Gastroesophageal sphincter (tissue), 4 donors: ENCODE results near the gene ALS2. TPM values are rescaled to one million over a fixed set of nuclear protein-coding genes. Genes with fewer than 3 reads are reported as not detected.

Experiments
- ATAC-seq: fragments of 150-250 bp; one replicate; pipeline ENCODE4 v1.9.1; 2016; ENCODE audit warnings: mild to moderate bottlenecking, moderate library complexity
- H3K27ac ChIP-seq, 4 donors: fragments of 200-600 bp; sonication (generic) in 3 of 4; 1 replicate in 3 of 4; 2 replicates in 1 of 4; pipeline ENCODE4 v1.5.1; 2016 to 2019
- H3K27me3 ChIP-seq: fragments of 200-600 bp; sonication (generic); one replicate; pipeline ENCODE4 v1.5.1; 2019
- H3K36me3 ChIP-seq, 2 donors: fragments of 200-600 bp; sonication (generic); one replicate each; pipeline ENCODE4 v1.5.1; 2019; ENCODE audit warnings: control low read depth in 1 of 2
- H3K4me1 ChIP-seq, 3 donors: fragments of 200-600 bp; sonication (generic); 1 replicate in 2 of 3; 2 replicates in 1 of 3; pipeline ENCODE4 v1.5.1; 2016 to 2019; ENCODE audit warnings: control low read depth in 2 of 3
- H3K4me3 ChIP-seq, 2 donors: fragments of 200-600 bp; sonication (generic); one replicate each; pipeline ENCODE4 v1.5.1; 2019; ENCODE audit warnings: mild to moderate bottlenecking in 1 of 2, moderate library complexity in 1 of 2
- H3K9me3 ChIP-seq, 3 donors: fragments of 200-600 bp; sonication (generic); one replicate each; pipeline ENCODE4 v1.5.1; 2017 to 2019; ENCODE audit warnings: control low read depth in 2 of 3
- EP300 ChIP-seq: sonication (generic); formaldehyde crosslinking; IDR thresholded peaks from one replicate; pipeline ENCODE4 v1.6.1; 2017; ENCODE audit warnings: antibody characterized with exemption, mild to moderate bottlenecking
- POLR2A ChIP-seq, 2 donors: fragments of 450-650 bp; IDR thresholded peaks; one replicate each; pipeline ENCODE4 v1.6.1; 2017; ENCODE audit warnings: antibody characterized with exemption in 2 of 2, mild to moderate bottlenecking in 2 of 2, moderate library complexity in 1 of 2
- POLR2AphosphoS5 ChIP-seq: sonication (generic); formaldehyde crosslinking; IDR thresholded peaks from one replicate; pipeline ENCODE4 v1.6.1; 2017; ENCODE audit warnings: antibody characterized with exemption
- WGBS, 2 donors: methylation state at CpG; one replicate each; pipeline ENCODE4 v1.1.5; 2018; ENCODE audit warnings: low coverage in 1 of 2; 5-methylcytosine and 5-hydroxymethylcytosine counted together
- total RNA-seq, 4 donors: library from RNA; depleted of rRNA; stranded (reverse); fragments of >200 nt; gene quantifications; one replicate each; pipeline ENCODE4 v1.1.0, GENCODE V29; 2016
- TF ChIP-seq, protein P1 (sequence below), 4 experiments: fragments of 200-600 bp in 2 of 4; fragments of 450-650 bp in 2 of 4; sonication (generic) in 1 of 4; IDR thresholded peaks; one replicate each; pipeline ENCODE4 v1.5.1; 2017 to 2019; ENCODE audit warnings: antibody characterized with exemption in 4 of 4, mild to moderate bottlenecking in 2 of 4, moderate library complexity in 2 of 4

ALS2 gene
- total RNA-seq, 4 donors from 2014 or later: 15.2 to 26.7 (median 20.8) TPM

DNA sequence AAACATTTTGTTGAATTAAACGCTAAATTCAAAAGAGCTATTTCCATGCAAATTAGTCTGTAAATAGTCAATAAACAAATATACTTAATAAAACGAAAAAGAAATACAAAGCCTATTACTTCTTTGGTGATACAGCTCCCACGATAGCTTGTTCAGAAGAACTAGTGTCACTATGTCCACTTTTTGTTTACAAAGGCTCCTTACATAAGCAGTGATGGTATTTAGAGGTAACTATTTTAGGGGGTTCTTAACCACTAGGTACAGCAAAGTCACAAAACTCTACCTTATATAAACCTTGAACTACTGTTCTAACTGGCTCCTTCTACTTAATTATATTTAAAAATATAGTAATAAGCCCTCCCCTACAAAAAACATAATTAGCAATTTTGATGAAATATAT, 21.9 kb downstream of the ALS2 start:
- no peak for ATAC-seq
- Histone ChIP-seq H3K4me3 (no peak overlapping the region), H3K27ac (no peak overlapping the region), H3K27me3 (no peaks in the 10 kb centered on the region), H3K9me3 (no peaks in the 10 kb centered on the region), H3K4me1 (no peaks in the 10 kb centered on the region), H3K36me3 (peaks cover 3 to 68% of the 10 kb centered on the region in 2 donors)
- 91% methylated on average over 3 of the region's 3 CpGs for WGBS, 2 donors
- TF ChIP-seq, protein P1, sequence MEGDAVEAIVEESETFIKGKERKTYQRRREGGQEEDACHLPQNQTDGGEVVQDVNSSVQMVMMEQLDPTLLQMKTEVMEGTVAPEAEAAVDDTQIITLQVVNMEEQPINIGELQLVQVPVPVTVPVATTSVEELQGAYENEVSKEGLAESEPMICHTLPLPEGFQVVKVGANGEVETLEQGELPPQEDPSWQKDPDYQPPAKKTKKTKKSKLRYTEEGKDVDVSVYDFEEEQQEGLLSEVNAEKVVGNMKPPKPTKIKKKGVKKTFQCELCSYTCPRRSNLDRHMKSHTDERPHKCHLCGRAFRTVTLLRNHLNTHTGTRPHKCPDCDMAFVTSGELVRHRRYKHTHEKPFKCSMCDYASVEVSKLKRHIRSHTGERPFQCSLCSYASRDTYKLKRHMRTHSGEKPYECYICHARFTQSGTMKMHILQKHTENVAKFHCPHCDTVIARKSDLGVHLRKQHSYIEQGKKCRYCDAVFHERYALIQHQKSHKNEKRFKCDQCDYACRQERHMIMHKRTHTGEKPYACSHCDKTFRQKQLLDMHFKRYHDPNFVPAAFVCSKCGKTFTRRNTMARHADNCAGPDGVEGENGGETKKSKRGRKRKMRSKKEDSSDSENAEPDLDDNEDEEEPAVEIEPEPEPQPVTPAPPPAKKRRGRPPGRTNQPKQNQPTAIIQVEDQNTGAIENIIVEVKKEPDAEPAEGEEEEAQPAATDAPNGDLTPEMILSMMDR (IDR thresholded peaks at IDR 0.05): no peak
- TF ChIP-seq POLR2AphosphoS5 (no peak), POLR2A (IDR thresholded peaks at IDR 0.05) (no peak), EP300 (no peak)

DNA sequence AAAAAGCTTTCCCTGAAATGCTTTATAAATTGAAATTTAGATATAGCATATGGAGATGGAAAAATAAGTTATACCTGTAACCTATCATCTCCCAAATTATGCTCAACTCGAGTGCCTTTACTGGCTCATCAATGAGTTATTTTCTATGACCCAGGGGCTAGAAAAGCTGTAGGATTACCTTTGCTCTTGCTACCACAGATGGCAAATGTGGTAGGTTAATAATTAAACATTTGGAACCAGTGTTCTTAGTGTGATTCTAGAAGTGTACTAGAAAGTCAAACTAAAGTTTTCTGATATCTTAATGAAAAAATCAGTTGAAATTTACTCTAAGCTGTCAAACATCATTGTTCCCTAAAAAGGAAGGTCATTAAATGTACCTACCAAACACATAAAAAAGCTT, 22.5 kb downstream of the ALS2 start:
- Histone ChIP-seq H3K4me3 (no peak overlapping the region), H3K27me3 (no peaks in the 10 kb centered on the region), H3K9me3 (no peaks in the 10 kb centered on the region), H3K36me3 (peaks cover 3 to 68% of the 10 kb centered on the region in 2 donors), H3K4me1 (no peaks in the 10 kb centered on the region), H3K27ac (no peak overlapping the region)
- 5 to 92% methylated on average over 1 of the region's 1 CpG for WGBS, 2 donors
- no peak for ATAC-seq
- no peak for TF ChIP-seq EP300
- TF ChIP-seq, protein P1 (IDR thresholded peaks at IDR 0.05): no peak

DNA sequence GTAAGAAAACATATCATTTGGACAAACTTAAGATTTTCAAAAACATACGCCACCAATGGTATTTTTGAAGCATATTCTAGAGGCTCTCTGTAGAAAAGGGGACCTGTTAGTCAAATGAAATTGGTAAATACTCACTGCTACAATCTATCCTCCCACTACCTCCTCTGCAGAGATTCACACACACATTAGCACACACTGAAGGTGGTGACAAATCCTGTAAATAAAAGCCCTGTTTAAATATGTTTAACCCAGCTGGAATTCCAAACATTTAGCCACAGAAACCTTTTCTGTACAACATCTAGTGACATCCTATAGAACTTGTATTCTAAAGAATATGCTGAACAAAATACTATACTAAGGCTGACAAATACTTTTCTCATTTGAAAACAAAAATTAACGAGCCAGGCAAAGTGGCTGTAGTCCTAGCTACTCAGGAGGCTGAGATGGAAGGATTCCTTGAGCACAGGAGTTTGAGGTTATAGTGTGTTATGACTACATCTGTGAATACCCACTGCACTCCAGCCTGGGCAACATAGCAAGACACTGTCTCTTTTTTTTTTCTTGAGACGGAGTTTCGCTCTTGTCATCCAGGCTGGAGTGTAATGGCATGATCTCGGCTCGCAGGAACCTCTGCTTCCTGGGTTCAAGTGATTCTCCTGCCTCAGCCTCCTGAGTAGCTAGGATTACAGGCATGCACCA, 25.9 kb downstream of the ALS2 start:
- no peak for ATAC-seq
- TF ChIP-seq POLR2A (IDR thresholded peaks at IDR 0.05) (no peak), EP300 (no peak), POLR2AphosphoS5 (no peak)
- TF ChIP-seq, protein P1 (IDR thresholded peaks at IDR 0.05): no peak
- no peak overlapping the region for H3K27ac ChIP-seq
- peaks cover 3 to 50% of the 10 kb centered on the region in 2 donors for H3K36me3 ChIP-seq
- H3K4me3 ChIP-seq: no peak overlapping the region
- 88 to 90% methylated on average over 6 of the region's 6 CpGs for whole genome bisulfite sequencing, 2 donors
- H3K9me3 ChIP-seq: no peaks in the 10 kb centered on the region
- no peaks in the 10 kb centered on the region for H3K27me3 ChIP-seq
- H3K4me1 ChIP-seq: no peaks in the 10 kb centered on the region

DNA sequence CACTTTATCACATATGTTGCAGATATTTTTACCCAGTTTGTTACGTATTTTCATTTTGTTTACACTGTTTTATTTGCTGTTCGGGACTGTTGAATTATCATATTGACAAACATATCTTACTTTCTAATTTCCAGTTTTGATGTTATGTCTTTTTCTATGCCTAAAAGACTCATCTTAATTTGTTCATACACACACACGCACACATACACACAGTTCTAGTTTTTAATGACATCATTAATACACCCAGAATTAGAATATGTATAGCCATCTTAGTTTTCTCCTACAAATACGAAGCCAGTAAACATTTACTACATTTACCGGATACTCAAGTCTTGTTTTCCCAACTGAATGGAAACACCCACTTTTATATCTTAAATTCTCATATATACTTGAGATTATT, 29.2 kb downstream of the ALS2 start:
- peaks cover 2 to 60% of the 10 kb centered on the region in 2 donors for H3K36me3 ChIP-seq
- WGBS, 2 donors: 91 to 95% methylated on average over 5 of the region's 5 CpGs

More for the DNA sequence above, 29.2 kb downstream of the ALS2 start:
- Histone ChIP-seq H3K4me1 (no peaks in the 10 kb centered on the region), H3K9me3 (no peaks in the 10 kb centered on the region), H3K27ac (no peak overlapping the region), H3K27me3 (no peaks in the 10 kb centered on the region), H3K4me3 (no peak overlapping the region)
- TF ChIP-seq EP300 (no peak), POLR2A (IDR thresholded peaks at IDR 0.05) (no peak), POLR2AphosphoS5 (no peak)
- TF ChIP-seq, protein P1 (IDR thresholded peaks at IDR 0.05): no peak
- no peak for ATAC-seq
